NCI-H345 treated with DMSO at 0.1 percent for 48 hours (cell line): Measurements from ENCODE around the gene FLNB.
"Not testable (repeated sequence)": the region's sequence is repeated elsewhere in the genome, so short reads cannot be mapped to it uniquely, and the experiment has no call there.

Experiments used
- DNase-seq: peaks from one replicate; lab custom pipeline; 2025; ENCODE audit not compliant: unreplicated experiment; lab: John Stamatoyannopoulos, UW

FLNB gene

DNA sequence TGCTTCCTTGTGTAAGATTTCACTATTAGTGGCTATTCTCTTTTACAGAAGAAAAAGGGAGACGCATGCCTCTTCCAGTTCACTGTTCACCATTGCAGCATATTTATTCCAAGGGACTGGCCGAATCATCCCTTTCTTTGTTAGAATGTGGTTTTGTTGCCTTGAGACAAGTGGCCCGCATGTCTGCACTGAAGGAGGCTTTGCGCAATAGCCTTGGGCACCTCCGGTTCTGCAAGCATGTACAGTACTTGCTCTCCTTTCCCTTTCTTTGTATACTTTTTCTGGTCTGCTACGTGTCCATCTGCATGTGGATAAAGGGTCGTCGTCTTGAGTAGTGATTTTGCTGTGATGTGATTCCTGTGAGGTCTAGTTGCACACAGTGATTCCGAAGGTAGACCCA lies 43.0 kb downstream of the FLNB start:
- DNase-seq, result no peak

DNA sequence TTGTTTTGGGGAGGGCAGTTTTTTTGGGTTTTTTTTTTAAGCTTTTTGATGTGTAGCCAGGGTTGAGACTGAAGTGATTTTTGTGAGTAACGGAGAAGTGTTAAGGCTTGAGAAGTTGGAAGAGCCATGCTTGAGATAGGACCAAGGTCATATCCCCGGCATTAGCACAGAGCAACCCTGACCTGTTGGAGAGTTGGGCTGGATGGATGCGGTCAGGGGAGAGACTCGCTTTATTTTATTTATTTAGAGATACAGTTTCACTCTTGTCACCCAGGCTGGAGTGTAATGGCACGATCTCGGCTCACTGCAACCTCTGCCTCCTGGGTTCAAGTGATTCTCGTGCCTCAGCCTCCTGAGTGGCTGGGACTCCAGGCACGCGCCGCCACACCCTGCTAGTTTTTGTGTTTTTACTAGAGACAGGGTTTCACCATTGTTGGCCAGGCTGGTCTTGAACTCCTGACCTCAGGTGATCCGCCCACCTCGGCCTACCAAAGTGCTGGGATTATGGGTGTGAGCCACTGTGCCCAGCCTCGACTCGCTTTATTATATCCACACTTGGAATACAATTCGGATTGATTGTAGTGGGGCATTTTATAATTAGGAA lies 43.5 kb downstream of the FLNB start:
- DNase-seq, result not testable (repeated sequence)

DNA sequence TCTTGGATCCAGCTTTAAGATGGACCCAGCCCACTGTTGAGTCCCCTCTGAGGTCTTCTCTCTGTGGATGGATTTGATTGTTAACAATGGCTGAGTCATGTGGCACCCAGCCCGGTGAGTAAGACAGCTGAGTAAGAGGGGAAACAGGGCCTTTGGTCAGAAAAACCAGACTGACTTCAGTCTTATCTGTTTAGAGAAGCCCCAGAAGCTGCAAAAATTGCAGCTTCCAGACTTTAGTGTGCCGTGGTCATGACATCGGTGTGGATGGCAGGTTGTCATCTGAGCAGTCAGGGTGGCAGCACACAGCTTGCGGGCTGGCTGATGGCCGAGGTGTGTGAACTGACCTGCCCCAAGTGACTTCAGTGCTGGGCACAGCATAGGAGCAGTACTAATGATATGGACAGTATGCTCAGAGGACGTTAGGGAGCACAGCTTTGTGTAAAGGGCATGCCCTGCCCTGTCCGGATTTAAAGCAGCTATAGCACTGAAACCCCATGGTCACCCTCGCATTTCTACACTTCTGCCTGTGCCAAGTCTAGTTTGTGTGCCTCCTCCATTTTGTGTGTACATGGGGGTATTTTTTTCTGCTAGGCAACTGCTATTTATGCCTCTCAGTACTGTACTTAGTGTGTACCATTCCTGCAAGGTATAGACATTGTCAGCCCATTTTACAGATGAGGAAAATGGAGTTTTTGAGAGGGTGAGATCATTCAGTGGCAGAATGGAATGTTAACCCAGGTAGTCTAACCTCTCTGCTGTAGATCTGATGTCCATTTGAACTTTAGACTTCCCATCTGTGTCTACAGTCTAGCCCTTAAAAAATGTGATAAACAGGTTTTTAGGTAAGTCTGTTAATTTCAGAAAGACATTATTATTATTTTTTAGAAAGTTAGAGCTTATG lies 44.4 kb downstream of the FLNB start:
- DNase-seq, result no peak

DNA sequence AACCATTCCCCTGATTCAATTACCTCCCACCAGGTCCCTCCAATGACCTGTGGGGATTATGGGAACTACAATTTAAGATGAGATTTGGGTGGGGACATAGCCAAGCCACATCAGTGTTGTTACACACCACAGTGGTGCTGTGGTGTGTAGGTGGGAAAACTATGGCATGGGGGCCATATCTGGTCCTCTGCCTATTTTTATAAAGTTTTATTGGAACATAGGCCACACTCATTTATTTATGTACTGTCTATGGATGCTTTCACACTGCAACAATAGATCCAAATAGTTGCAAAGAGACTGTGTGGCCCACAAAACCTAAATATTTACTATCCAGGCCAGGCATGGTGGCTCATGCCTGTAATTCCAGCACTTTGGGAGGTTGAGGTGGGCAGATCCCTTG lies 46.4 kb downstream of the FLNB start:
- DNase-seq, result no peak

DNA sequence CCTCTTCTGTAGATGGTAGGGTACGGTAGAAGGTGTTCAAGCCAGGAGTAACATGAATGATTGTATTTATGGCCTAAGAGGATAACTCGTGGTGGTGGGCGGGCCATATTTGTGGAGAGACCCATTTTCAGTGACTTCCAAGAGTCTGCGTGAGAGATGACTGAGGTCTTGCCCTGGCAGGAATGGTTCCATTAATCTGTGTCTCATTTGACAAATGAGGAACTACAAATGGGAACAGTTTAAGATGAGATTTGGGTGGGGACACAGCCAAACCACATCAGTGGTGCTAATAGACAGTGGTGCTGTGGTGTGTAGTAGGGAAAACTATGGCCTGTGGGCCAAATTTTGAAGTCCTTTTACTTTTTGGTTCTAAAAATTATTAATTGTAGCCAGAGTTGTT lies 47.1 kb downstream of the FLNB start:
- no peak for DNase-seq

DNA sequence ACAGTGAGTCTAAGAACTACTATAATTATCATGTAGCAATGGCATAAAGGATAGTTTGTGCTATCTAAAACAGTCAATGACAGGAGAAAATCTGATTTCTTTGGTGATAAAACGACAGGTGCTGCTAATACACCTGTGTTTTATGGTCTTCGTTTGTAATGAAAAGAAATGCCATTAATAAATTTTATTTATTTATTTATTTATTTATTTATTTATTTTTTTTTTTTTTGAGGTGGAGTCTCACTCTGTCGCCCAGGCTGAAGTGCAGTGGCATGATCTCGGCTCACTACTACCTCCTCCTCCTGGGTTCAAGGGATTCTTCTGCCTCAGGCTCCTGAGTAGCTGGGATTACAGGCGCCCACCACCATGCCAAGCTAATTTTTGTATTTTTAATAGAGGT lies 47.7 kb downstream of the FLNB start:
- not testable (repeated sequence) for DNase-seq

DNA sequence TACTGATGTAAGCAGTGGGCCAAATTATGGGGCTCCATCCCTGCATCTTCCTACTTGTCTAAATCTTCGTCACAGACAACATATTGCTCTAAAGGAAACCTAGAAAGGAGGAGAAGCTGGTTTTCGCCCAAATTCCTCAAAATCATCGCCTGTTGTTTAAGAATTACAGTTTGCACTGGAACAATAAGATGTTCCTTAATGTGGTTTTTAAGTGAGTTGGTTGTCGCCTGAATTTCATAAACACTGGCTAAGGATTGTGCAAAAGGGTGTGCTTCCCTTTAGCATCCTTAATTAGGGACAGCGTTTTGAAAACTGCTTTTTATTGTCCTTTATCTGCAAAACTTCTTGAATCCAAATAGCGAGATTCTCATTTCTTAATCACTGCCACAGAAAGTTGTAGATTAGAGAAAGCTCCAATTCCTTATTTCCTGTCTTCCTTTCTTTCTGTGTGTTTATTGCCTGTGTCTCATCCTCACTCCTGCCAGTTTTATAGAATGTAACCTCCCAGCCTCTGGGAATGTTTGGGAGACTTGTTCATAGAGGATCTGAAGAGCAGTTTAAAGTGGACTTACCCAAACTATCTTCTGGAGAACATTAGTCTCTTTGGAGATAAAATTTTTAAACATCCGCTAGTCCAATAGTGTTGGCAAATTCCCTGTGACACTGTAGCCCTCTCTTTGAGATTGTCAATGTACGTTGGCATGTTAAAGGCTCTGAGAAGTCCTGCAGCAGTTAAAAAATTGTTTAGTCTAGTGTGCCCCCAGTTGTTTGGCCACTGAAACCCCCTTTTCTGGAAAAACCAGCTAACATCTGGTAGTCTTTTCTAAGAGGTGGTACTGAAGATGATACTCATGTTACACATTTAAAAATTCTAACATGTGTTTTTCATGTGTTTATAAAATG lies 50.4 kb downstream of the FLNB start:
- no peak for DNase-seq

DNA sequence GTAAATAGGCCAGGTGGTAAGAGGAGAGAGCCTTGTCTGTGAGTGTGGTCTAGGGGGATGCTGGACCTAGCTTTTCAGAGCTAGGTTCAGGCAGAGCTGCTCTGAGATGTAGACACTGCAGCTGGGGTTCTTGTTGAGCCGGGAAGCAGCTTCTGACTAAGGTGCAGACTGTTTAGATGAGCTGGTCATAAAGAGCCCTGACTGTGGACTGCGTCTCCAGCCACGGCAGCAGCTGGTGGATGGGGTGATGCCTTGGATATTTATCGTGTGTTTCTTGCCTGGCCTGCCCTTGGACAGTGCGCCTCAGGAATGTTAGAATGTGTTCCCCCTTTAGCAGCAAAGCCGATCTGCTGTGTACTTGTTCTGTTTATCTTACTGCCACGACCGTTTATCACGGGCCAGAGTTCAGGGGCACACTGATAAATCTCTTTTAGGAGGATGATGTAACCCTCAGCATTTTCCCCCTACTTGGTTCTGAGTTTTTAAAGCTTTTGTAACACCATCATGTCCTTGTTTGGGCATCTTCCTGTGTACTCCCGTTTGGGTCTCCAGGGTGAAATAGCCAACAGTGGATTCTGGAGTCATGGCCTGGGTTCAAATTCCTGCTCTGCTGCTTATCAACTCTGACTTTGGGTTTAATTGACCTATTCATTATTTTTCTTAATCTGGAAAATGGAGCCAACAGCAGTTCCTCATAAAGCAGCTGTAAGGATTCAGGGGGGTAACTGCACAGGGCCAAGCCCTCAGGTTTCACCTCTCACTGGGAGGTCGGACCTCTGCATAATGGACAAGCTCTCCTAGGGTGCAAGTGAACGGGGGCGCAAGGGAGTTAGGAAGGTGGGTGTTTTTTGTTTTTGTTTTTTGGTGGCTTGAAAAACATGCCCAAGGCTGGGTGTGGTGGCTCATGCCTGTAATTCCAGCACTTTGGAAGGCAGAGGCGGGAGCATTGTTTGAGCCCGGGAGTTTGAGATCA lies 51.4 kb downstream of the FLNB start:
- no peak for DNase-seq

DNA sequence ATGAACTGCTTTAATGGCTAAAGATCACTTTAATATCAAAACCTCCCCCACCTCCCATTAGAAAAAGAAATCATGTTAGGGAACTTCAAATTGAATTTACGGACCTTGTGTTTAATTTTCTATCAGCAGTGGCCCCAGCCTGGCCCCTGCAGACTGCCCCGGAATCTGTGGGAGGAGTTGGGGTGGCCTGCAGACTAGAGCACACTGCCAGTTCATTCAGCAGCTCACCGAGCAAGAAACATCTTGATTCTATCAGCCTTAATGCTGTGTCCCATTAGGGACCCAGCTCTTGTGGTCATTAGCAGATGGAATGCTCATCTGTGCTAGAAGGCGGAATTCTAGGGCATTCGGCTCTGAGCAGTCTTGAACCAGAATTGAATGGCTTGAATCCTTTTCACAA lies 54.2 kb downstream of the FLNB start:
- DNase-seq, result no peak

DNA sequence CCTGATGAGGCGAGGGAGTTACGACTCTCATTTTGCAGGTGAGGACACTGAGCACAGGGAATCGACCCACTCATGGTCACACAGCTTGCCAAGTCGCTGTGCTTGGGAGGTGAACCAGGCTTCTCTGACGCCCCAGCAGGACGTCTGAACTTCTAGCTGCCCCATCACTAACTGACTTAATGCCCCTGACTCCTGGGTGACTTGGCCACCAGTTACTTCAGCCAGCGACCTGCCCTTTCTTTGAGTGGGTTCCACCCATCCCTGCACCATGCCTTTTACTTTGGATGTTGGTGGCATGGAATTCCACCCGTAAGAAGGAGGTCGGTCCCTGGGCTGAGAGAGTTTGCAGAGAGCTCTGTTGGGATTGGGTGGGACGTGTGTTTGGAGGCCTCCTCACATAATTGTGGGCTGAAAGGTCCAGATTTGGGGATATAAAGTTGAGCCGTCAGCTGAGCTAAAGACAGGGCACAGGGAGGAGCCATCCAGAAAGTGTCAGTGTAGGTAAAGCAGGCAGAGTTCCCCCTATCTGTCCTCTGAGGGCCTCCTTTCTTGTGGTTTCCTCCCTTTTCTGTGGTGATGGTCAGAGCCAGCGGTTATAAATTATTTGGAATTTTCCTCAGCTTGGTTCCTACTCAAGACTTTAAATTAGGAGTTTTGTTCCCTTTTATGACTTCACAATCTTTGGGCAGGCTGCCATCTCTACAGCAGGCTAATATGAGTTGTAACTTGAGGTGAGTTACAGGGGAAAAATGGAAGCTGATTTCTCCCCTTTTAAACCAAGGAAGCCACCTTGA lies 55.0 kb downstream of the FLNB start:
- DNase-seq, result no peak

DNA sequence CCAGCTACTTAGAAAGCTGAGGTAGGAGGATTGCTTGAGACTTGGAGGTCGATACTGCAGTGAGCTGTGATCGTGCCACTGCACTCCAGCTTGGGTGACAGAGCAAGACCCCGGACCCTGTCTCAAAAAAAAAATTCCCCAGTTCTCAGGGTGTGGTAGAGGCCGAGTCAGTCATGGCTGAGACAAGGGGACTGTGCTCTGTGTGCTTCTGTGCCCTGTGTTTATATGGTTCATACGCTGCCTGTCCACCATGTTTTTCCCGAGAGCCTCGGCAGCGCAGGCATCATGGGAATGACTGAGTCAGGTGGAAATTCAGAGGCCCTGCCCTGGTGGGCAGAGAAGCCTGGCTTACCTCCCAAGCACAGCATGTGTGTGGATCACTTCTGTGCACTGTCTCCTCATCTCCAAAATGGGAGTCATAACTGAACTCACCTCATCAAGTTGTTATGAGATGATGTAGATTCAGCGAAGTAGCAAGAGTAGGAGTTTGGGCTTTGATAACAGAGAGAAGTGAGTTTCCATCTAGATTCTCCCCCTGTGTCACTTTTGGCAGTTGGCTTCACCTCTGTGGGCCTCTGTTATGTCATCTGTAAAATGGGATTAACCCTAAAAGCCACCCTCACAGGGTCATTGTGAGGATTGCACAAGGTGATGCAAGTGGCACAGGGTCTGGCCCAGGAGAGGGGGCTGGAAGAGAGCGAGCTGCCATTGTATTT lies 56.9 kb downstream of the FLNB start:
- no peak for DNase-seq

DNA sequence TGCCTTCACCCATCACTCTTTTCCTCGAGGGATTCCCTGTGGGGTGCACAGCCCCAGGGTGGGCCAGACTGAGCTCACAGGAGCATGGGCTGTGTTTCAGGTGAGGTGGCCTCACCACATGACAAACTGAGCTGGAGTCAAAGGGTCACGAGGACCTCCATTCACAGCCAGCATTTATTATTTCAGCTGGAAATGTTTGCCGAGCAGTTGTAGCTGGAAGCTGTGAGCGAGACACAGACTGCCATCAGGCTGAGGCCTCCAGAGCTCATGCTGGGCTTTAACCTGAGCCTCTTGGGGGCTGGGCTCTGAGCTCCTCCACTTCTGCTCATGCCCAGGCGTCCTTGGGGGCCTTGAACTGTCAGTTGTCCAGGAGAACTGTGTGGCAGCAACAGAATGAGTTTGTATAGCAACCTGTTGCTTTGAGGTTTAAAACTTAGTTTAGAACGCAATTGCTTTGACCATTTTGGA lies 57.5 kb downstream of the FLNB start:
- no peak for DNase-seq

DNA sequence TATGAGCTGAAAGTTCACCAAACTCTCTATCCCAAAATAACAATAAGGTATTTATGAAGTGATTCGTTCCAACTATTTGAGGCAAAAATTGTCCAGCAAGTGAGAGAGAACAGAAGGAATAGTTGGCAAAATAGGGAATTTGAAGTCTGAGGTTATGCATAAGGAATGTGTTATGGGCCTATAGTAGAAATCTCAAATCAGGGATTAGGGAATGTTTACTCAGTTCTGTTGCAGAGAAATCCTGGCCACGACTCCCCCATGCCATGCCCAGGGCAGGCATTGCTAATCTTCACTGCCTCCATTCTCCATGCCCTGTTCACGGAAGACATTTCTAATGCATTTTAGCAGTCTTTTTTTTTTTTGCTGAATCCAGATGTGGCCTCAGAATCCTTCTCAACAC lies 58.6 kb downstream of the FLNB start:
- no peak for DNase-seq

DNA sequence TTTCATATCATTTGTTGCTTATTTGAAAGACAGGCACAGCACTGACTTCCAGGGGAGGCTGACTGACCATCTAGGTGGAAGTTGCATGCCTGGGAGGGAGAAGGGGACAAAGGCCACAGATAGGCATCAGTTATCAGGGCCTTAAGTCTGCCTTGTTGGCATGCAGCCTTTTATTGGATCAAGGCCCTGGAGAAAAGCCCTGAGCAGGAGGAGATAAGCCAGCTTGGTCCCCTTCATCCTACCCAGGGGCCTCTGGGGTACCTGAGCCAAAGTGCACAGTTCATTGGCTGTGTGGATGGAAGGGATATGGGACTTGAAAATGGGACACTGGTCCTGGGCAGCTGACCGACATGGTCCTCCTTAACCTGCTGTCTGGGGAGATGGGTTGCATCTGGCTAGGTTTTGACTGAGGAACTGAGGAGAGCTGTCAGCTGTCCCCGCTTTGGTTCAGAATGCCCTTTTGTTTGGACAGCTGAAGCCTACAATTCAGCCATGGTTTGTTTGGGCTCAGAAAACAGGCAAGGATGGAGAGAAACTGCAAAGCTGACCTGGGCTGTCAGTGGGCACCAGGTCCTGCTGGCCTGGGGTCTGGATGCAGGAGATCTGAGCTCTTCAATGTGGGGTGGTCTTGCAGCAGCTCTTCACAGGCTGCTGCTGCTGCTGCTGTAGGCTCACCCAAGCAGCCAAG lies 60.0 kb downstream of the FLNB start:
- DNase-seq, result no peak

DNA sequence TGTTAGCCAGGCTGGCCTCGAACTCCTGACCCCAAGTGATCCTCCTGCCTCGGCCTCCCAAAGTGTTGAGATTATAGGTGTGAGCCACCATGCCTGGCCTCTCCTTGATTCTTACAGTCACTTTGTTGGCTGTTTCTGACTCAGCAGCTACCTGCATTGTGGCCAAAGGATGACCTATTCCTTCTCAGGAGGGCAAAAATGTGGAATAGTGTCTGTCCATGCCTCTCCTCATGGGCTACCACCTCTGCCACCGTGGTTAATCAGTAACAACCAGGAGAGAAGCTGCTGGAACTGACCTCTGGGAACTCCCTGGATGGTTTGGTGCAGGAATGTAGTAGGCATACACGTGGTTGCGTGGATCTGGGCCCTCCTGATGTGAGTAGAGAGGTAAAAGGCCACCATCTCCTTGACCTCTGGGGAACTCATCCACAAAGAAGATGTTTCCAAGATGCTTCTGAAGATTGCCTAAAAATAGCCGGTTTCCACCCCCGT lies 63.3 kb downstream of the FLNB start:
- no peak for DNase-seq

DNA sequence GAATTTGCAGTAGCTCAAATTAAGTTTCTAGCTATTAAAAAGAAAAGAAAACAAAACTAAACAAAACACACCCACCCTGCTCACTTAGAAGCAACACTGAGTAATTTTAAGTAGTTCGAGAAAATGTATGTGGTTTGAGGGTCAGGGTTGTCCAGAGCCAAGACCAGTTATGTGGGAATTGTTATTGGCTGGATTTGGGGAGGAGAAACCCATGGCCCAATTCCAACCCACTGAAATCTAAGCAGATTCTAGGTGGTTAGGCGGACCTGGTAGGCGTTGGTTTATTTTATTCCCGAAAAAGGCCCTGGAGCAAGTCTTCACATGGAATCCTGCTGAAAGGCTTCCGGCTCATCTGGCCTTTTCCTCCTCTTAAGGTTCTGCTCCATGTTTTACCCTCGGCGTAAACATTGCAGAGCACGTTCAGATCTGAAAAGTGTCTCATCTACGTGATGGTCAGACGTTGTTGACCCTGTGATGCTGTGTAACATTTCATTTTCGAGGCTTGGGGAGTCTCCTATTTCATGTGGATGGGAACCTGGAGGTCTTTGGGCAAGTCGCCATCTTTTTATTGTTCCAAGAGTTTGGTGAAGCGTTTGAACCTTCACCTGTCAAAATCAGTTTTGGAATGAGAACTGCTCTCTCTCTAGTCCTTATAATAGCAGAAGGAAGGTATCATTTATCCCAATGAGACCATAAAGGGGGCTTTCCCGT lies 64.0 kb downstream of the FLNB start:
- DNase-seq, result no peak

DNA sequence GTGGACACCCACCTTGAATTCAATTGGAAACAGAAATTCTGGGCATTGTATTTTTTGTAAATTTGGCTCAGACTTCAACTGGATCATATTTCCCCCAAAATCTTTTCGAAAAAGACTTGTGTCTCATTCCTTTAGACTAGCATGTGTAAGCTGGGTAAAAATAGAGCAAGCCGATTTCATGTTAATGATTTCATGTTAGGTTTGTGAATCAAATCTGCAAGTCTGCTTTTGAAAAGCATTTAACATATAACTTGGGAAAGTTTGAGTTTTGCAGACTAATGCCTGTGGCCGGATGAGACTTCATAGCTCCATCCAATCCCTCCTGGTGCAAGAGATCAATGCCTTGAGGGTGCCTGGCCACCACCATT lies 64.5 kb downstream of the FLNB start:
- no peak for DNase-seq
